Measurements from ENCODE around the gene GRM8. TPM values are rescaled to one million over a fixed set of nuclear protein-coding genes. Genes with fewer than 3 reads are reported as not detected.

Gene GRM8
- total RNA-seq, 2 experiments from 2014 or later, result not detected

DNA sequence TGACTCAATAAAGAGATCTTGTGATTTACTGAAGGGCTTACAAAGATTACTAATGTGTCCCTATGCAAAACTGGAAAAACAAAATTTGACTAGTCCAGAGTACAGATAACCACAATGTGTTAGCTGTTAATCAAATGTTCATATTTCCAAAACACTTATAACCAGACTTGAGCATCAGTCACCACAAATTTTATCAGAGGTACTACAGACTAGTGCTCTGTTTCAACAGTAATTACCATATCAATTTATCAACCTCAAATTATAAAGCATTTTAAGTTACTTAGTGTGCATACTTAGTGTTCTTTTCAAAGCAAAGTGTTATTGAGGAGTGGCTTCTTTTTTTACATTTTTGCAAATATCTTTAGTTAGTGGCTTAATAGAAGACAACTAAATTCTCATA, 765.9 kb downstream of the GRM8 start:
- ATAC-seq, result no peak
- DNase-seq, result no peak
- H3K4me3 Mint-ChIP-seq, result no peak overlapping the region
- ChIA-PET POLR2A (no interaction called here), CTCF (no interaction called here)
- H3K36me3 Mint-ChIP-seq (ENCODE audit: low read depth), result no peaks in the 10 kb centered on the region
- no peak overlapping the region for H3K27ac Mint-ChIP-seq
- no peaks in the 10 kb centered on the region for H3K4me1 Mint-ChIP-seq
- H3K27me3 Mint-ChIP-seq, result no peaks in the 10 kb centered on the region
- intact Hi-C loops (cut with DNase I, micrococcal nuclease), result no loop called here
- peaks cover 2% of the 10 kb centered on the region for H3K9me3 Mint-ChIP-seq (ENCODE audit: low read depth)

DNA sequence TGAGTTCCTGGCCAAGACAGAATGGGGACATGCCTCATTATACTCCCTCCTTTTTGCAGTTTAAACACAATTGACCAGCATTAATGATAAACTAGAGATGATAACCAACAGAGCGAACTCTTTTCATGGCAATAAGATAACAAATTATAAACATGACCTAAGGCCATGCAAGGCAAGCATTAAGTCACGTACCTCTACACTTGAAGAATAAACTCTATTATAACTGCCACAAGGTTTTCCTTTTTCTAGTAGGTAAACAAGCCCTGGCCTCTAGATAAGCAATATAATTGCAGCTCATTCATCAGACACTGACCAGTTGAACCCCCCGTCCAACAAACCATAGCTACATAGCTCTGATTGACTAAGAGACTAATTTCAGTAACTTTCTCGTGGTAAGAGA, 767.0 kb downstream of the GRM8 start:
- no peak for DNase-seq
- Mint-ChIP-seq H3K9me3 (ENCODE audit: low read depth) (peaks cover 2% of the 10 kb centered on the region), H3K27me3 (no peaks in the 10 kb centered on the region), H3K4me3 (no peak overlapping the region), H3K36me3 (ENCODE audit: low read depth) (no peaks in the 10 kb centered on the region), H3K4me1 (no peaks in the 10 kb centered on the region), H3K27ac (no peak overlapping the region)
- intact Hi-C loops (cut with DNase I, micrococcal nuclease), result no loop called here
- POLR2A ChIA-PET, result no interaction called here
- CTCF ChIA-PET, result no interaction called here
- no peak for ATAC-seq

GRCh38 chr7:126483972-126484371, 768.8 kb downstream of the GRM8 start:
- CTCF ChIA-PET, result no interaction called here
- no peak for ATAC-seq
- POLR2A ChIA-PET, result no interaction called here
- intact Hi-C loops (cut with DNase I, micrococcal nuclease), result no loop called here
- DNase-seq, result no peak
- no peak overlapping the region for H3K27ac Mint-ChIP-seq
- H3K4me3 Mint-ChIP-seq, result no peak overlapping the region
- H3K9me3 Mint-ChIP-seq (ENCODE audit: low read depth), result peaks cover 8% of the 10 kb centered on the region
- no peaks in the 10 kb centered on the region for H3K36me3 Mint-ChIP-seq (ENCODE audit: low read depth)
- H3K27me3 Mint-ChIP-seq, result no peaks in the 10 kb centered on the region
- no peaks in the 10 kb centered on the region for H3K4me1 Mint-ChIP-seq

DNA sequence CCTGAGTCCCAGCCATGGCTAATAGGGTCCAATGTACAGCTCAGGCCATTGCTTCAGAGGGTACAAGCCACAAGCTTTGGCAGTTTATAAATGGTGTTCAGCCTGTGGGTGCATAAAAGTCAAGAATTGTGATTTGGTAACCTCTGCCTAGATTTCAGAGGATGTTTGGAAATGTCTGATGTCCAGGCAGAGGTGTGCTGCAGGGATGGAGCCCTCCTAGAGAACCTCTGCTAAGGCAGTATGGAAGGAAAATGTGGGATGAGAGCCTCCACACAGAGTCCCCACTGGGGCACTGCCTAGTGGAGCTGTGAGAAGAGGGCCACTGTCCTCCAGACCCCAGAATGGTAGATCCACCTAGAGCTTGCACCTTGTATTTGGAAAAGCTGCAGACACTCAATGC, 779.9 kb downstream of the GRM8 start:
- Mint-ChIP-seq H3K27ac (no peak overlapping the region), H3K4me3 (no peak overlapping the region), H3K27me3 (no peaks in the 10 kb centered on the region), H3K9me3 (ENCODE audit: low read depth) (peaks cover 16% of the 10 kb centered on the region), H3K36me3 (ENCODE audit: low read depth) (no peaks in the 10 kb centered on the region), H3K4me1 (no peaks in the 10 kb centered on the region)
- no peak for DNase-seq
- no peak for ATAC-seq
- ChIA-PET POLR2A (no interaction called here), CTCF (no interaction called here)
- intact Hi-C loops (cut with DNase I, micrococcal nuclease), result no loop called here

DNA sequence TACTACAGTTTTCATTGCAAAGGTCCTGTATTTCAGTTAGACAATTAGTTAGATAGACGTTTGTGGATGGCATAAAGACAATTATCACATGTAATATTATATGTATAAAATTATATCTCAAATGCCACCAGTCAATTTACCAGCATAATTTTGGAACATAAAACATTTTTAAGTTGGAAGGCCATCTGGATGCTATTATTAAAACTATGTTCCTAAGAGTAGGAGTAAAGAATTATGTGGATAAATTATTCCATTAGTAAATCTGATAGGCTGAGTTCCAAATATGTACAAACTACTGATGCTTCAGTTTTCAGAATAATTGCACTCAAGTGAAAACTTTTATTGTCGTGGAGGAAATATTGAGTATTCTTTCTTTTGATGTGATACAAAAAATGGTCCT, 790.3 kb downstream of the GRM8 start:
- no peaks in the 10 kb centered on the region for H3K4me1 Mint-ChIP-seq
- H3K36me3 Mint-ChIP-seq (ENCODE audit: low read depth), result no peaks in the 10 kb centered on the region
- H3K4me3 Mint-ChIP-seq, result no peak overlapping the region
- ATAC-seq, result no peak
- H3K27me3 Mint-ChIP-seq, result no peaks in the 10 kb centered on the region
- intact Hi-C loops (cut with DNase I, micrococcal nuclease), result no loop called here
- CTCF ChIA-PET, result no interaction called here
- H3K27ac Mint-ChIP-seq, result no peak overlapping the region
- no peak for DNase-seq
- POLR2A ChIA-PET, result no interaction called here
- peaks cover 2% of the 10 kb centered on the region for H3K9me3 Mint-ChIP-seq (ENCODE audit: low read depth)

- Mint-ChIP-seq H3K27ac (no peak overlapping the region), H3K4me1 (no peaks in the 10 kb centered on the region), H3K9me3 (ENCODE audit: low read depth) (peaks cover 2% of the 10 kb centered on the region), H3K4me3 (no peak overlapping the region), H3K27me3 (no peaks in the 10 kb centered on the region), H3K36me3 (ENCODE audit: low read depth) (no peaks in the 10 kb centered on the region)
- POLR2A ChIA-PET, result no interaction called here
- CTCF ChIA-PET, result no interaction called here
- DNase-seq, result no peak
- intact Hi-C loops (cut with DNase I, micrococcal nuclease), result no loop called here
- ATAC-seq, result no peak
Measured at GRCh38 chr7:126460664-126461063, 792.1 kb downstream of the GRM8 start.

- no peak overlapping the region for H3K4me3 Mint-ChIP-seq
- H3K36me3 Mint-ChIP-seq (ENCODE audit: low read depth), result no peaks in the 10 kb centered on the region
- no peak overlapping the region for H3K27ac Mint-ChIP-seq
Measured at GRCh38 chr7:126453104-126453503, 799.6 kb downstream of the GRM8 start.

DNA sequence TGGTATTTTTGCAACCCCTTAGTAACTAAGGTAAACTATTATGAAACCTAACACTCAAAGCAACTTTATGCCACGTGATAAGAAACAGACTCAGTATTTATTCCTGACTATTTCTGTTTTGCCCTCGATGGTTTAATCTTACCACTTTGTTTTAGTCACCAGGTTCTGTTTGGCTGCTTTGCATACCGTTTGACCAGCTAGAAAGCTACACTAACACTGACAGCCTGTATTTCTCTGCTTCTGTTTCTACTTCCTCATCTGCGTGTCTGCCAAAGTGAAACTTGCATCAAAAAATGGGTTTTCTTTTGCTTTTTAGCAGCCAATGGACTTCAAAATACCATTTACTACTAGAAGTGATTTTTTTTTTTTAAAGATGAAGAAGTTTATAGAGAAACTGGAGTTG, 802.5 kb downstream of the GRM8 start:
- POLR2A ChIA-PET, result no interaction called here
- no peak for DNase-seq
- no peak overlapping the region for H3K27ac Mint-ChIP-seq
- H3K4me3 Mint-ChIP-seq, result no peak overlapping the region
- no peak for ATAC-seq
- CTCF ChIA-PET, result interaction anchor here (0.6 kb wide), 1 partner anchor 219 kb away, joined by 3 read pairs; no protein-coding TSS in a partner anchor
- intact Hi-C loops (cut with DNase I, micrococcal nuclease), result no loop called here
- no peaks in the 10 kb centered on the region for H3K4me1 Mint-ChIP-seq
- H3K9me3 Mint-ChIP-seq (ENCODE audit: low read depth), result peaks cover 7% of the 10 kb centered on the region
- no peaks in the 10 kb centered on the region for H3K27me3 Mint-ChIP-seq
- no peaks in the 10 kb centered on the region for H3K36me3 Mint-ChIP-seq (ENCODE audit: low read depth)

More at GRCh38 chr7:126453104-126453503, 799.6 kb downstream of the GRM8 start:
- Mint-ChIP-seq H3K4me1 (no peaks in the 10 kb centered on the region), H3K9me3 (ENCODE audit: low read depth) (peaks cover 7% of the 10 kb centered on the region), H3K27me3 (no peaks in the 10 kb centered on the region)
- ATAC-seq (no peak), DNase-seq (no peak)
- intact Hi-C loops (cut with DNase I, micrococcal nuclease), result no loop called here
- POLR2A ChIA-PET, result no interaction called here
- CTCF ChIA-PET, result interaction anchor here (0.7 kb wide), 1 partner anchor 12 kb away, joined by 3 read pairs; no protein-coding TSS in a partner anchor

GRCh38 chr7:126449611-126450268, 803.0 kb downstream of the GRM8 start:
- Mint-ChIP-seq H3K36me3 (ENCODE audit: low read depth) (no peaks in the 10 kb centered on the region), H3K4me3 (no peak overlapping the region), H3K27ac (no peak overlapping the region), H3K4me1 (no peaks in the 10 kb centered on the region), H3K27me3 (no peaks in the 10 kb centered on the region), H3K9me3 (ENCODE audit: low read depth) (peaks cover 7% of the 10 kb centered on the region)
- ChIA-PET POLR2A (no interaction called here), CTCF (interaction anchor here (0.6 kb wide), 1 partner anchor 219 kb away, joined by 3 read pairs; no protein-coding TSS in a partner anchor)
- intact Hi-C loops (cut with DNase I, micrococcal nuclease), result no loop called here
- ATAC-seq, result no peak
- no peak for DNase-seq

- H3K27me3 Mint-ChIP-seq, result no peaks in the 10 kb centered on the region
- CTCF ChIA-PET, result no interaction called here
- no peak overlapping the region for H3K27ac Mint-ChIP-seq
- ATAC-seq (no peak), DNase-seq (no peak)
- intact Hi-C loops (cut with DNase I, micrococcal nuclease), result no loop called here
- peaks cover 7% of the 10 kb centered on the region for H3K9me3 Mint-ChIP-seq (ENCODE audit: low read depth)
- POLR2A ChIA-PET, result no interaction called here
- H3K4me1 Mint-ChIP-seq, result no peaks in the 10 kb centered on the region
- no peak overlapping the region for H3K4me3 Mint-ChIP-seq
- no peaks in the 10 kb centered on the region for H3K36me3 Mint-ChIP-seq (ENCODE audit: low read depth)
Measured at GRCh38 chr7:126447984-126448383, 804.8 kb downstream of the GRM8 start.

- ChIA-PET CTCF (no interaction called here), POLR2A (interaction anchor here (0.7 kb wide), 1 partner anchor 1196 kb away, joined by 4 read pairs; no protein-coding TSS in a partner anchor)
- no peaks in the 10 kb centered on the region for H3K36me3 Mint-ChIP-seq (ENCODE audit: low read depth)
- H3K4me1 Mint-ChIP-seq, result no peaks in the 10 kb centered on the region
- H3K4me3 Mint-ChIP-seq, result no peak overlapping the region
- H3K27ac Mint-ChIP-seq, result no peak overlapping the region
- intact Hi-C loops (cut with DNase I, micrococcal nuclease), result no loop called here
- DNase-seq, result no peak
- no peaks in the 10 kb centered on the region for H3K27me3 Mint-ChIP-seq
- no peaks in the 10 kb centered on the region for H3K9me3 Mint-ChIP-seq (ENCODE audit: low read depth)
- no peak for ATAC-seq
Measured at GRCh38 chr7:126445991-126446390, 806.8 kb downstream of the GRM8 start.

GRCh38 chr7:126443951-126444350, 808.8 kb downstream of the GRM8 start:
- Mint-ChIP-seq H3K4me1 (no peaks in the 10 kb centered on the region), H3K27me3 (no peaks in the 10 kb centered on the region)

GRCh38 chr7:126442908-126443307, 809.8 kb downstream of the GRM8 start:
- intact Hi-C loops (cut with DNase I, micrococcal nuclease), result no loop called here
- Mint-ChIP-seq H3K27me3 (no peaks in the 10 kb centered on the region), H3K27ac (no peak overlapping the region), H3K9me3 (ENCODE audit: low read depth) (no peaks in the 10 kb centered on the region), H3K4me3 (no peak overlapping the region), H3K4me1 (no peaks in the 10 kb centered on the region), H3K36me3 (ENCODE audit: low read depth) (no peaks in the 10 kb centered on the region)
- POLR2A ChIA-PET, result no interaction called here
- ATAC-seq (no peak), DNase-seq (no peak)
- CTCF ChIA-PET, result no interaction called here

More at GRCh38 chr7:126443951-126444350, 808.8 kb downstream of the GRM8 start:
- H3K36me3 Mint-ChIP-seq (ENCODE audit: low read depth), result no peaks in the 10 kb centered on the region
- ATAC-seq (no peak), DNase-seq (no peak)
- ChIA-PET CTCF (no interaction called here), POLR2A (no interaction called here)
- H3K9me3 Mint-ChIP-seq (ENCODE audit: low read depth), result no peaks in the 10 kb centered on the region
- H3K4me3 Mint-ChIP-seq, result no peak overlapping the region
- intact Hi-C loops (cut with DNase I, micrococcal nuclease), result no loop called here
- no peak overlapping the region for H3K27ac Mint-ChIP-seq
